Astrocyte of the spinal cord (primary cell): Measurements from ENCODE around the gene COL5A1.

Experiments used
- DNase-seq: peaks from one replicate; pipeline ENCODE4 v3.0.0; 2011; ENCODE audit warnings: low read depth, low spot score
- H3K4me3 ChIP-seq: 2 replicates; pipeline ENCODE4 v1.5.1; 2011; ENCODE audit warnings: low read depth, mild to moderate bottlenecking, low read length, moderate library complexity
- CTCF ChIP-seq: IDR thresholded peaks from 2 replicates; pipeline ENCODE4 v1.5.1; 2012; ENCODE audit warnings: low read depth, mild to moderate bottlenecking, low read length, inconsistent platforms
- in situ Hi-C: cut with HindIII; loops from 2 replicates; pipeline ENCODE4 v1.10.0; 2017; ENCODE audit warnings: low sequenced_read_pairs

The COL5A1 gene

GRCh38 chr9:134720136-134720753 is 78.6 kb downstream of the COL5A1 start:
- in situ Hi-C loops: no loop called here
- TF ChIP-seq CTCF: no peak
- H3K4me3 ChIP-seq: no peak overlapping the region
- DNase-seq: no peak

- H3K4me3 ChIP-seq: no peak overlapping the region
- in situ Hi-C loops: no loop called here
- no peak for DNase-seq
- TF ChIP-seq CTCF: no peak
Observed at GRCh38 chr9:134720796-134721195, 79.2 kb downstream of the COL5A1 start.

- no peak for DNase-seq
- no peak for TF ChIP-seq CTCF
- in situ Hi-C loops: no loop called here
- H3K4me3 ChIP-seq: no peak overlapping the region
Observed at GRCh38 chr9:134721344-134721743, 79.7 kb downstream of the COL5A1 start.

GRCh38 chr9:134722120-134722701 is 80.6 kb downstream of the COL5A1 start:
- no peak overlapping the region for H3K4me3 ChIP-seq
- no peak for DNase-seq
- in situ Hi-C loops: no loop called here
- TF ChIP-seq CTCF: no peak

GRCh38 chr9:134723037-134723436 is 81.4 kb downstream of the COL5A1 start:
- no peak overlapping the region for H3K4me3 ChIP-seq
- no peak for DNase-seq
- in situ Hi-C loops: no loop called here
- TF ChIP-seq CTCF: no peak

- DNase-seq: no peak
- no peak for TF ChIP-seq CTCF
- no peak overlapping the region for H3K4me3 ChIP-seq
- in situ Hi-C loops: no loop called here
Observed at GRCh38 chr9:134723491-134724190, 82.0 kb downstream of the COL5A1 start.
